NT2/D1 (cell line): ENCODE data around the gene TRABD2B.

Source experiments
- DNase-seq: peaks from one replicate; pipeline ENCODE4 v3.0.0-alpha.2; 2011; ENCODE audit warnings: low read depth, low spot score
- H3K27me3 ChIP-seq: 2 replicates; pipeline ENCODE4 v1.6.0; 2011; ENCODE audit warnings: mild to moderate bottlenecking; ENCODE audit not compliant: insufficient read length, insufficient read depth
- H3K36me3 ChIP-seq: 2 replicates; pipeline ENCODE4 v1.6.1; 2011; ENCODE audit warnings: mild to moderate bottlenecking, low read length, mixed read lengths; ENCODE audit not compliant: insufficient read depth, insufficient read length
- H3K4me1 ChIP-seq: 2 replicates; pipeline ENCODE4 v1.5.1; 2011; ENCODE audit not compliant: insufficient read depth, insufficient read length
- H3K4me3 ChIP-seq: 2 replicates; pipeline ENCODE4 v1.5.1; 2011; ENCODE audit warnings: low read depth; ENCODE audit not compliant: insufficient read length
- H3K9ac ChIP-seq: 2 replicates; pipeline ENCODE4 v1.6.0; 2011; ENCODE audit warnings: low read depth; ENCODE audit not compliant: insufficient read length
- H3K9me3 ChIP-seq: 2 replicates; pipeline ENCODE4 v1.5.1; 2011; ENCODE audit warnings: mild to moderate bottlenecking, low read length; ENCODE audit not compliant: insufficient read depth
- SUZ12 ChIP-seq: IDR thresholded peaks from 2 replicates; pipeline ENCODE4 v1.6.1; 2011; ENCODE audit not compliant: insufficient read length, insufficient read depth; ENCODE audit errors: extremely low read depth
- YY1 ChIP-seq: IDR thresholded peaks from 2 replicates; pipeline ENCODE4 v1.6.1; 2011; ENCODE audit not compliant: insufficient read length, insufficient read depth
- ZNF274 ChIP-seq: IDR thresholded peaks from 2 replicates; pipeline ENCODE4 v1.6.1; 2011; ENCODE audit warnings: mild to moderate bottlenecking, low read depth, low read length

TRABD2B gene

GRCh38 chr1:47759936-47760629 lies 237.1 kb downstream of the TRABD2B start:
- Histone ChIP-seq H3K9me3 (no peaks in the 10 kb centered on the region), H3K4me1 (peaks cover 14% of the 10 kb centered on the region), H3K4me3 (no peak overlapping the region), H3K27me3 (peaks cover 9% of the 10 kb centered on the region), H3K9ac (no peak overlapping the region), H3K36me3 (no peaks in the 10 kb centered on the region)
- TF ChIP-seq SUZ12 = no peak
- no peak for TF ChIP-seq YY1
- no peak for TF ChIP-seq ZNF274
- no peak for DNase-seq

- H3K4me3 ChIP-seq = no peak overlapping the region
- H3K9me3 ChIP-seq = no peaks in the 10 kb centered on the region
- H3K36me3 ChIP-seq = no peaks in the 10 kb centered on the region
- H3K4me1 ChIP-seq = peaks cover 14% of the 10 kb centered on the region
- TF ChIP-seq YY1 (no peak), SUZ12 (no peak), ZNF274 (no peak)
- no peak overlapping the region for H3K9ac ChIP-seq
- H3K27me3 ChIP-seq = peaks cover 9% of the 10 kb centered on the region
- DNase-seq = no peak
Observed at GRCh38 chr1:47759251-47759935, 237.8 kb downstream of the TRABD2B start.

GRCh38 chr1:47758341-47759250 lies 238.6 kb downstream of the TRABD2B start:
- Histone ChIP-seq H3K27me3 (peaks cover 9% of the 10 kb centered on the region), H3K4me3 (no peak overlapping the region), H3K36me3 (no peaks in the 10 kb centered on the region), H3K9ac (no peak overlapping the region), H3K4me1 (peaks cover 14% of the 10 kb centered on the region), H3K9me3 (no peaks in the 10 kb centered on the region)
- TF ChIP-seq SUZ12 = no peak
- no peak for TF ChIP-seq YY1
- TF ChIP-seq ZNF274 = no peak
- DNase-seq = no peak

GRCh38 chr1:47757226-47757975 lies 239.8 kb downstream of the TRABD2B start:
- H3K9ac ChIP-seq = no peak overlapping the region
- no peaks in the 10 kb centered on the region for H3K36me3 ChIP-seq
- no peak for DNase-seq
- no peak overlapping the region for H3K4me3 ChIP-seq
- peaks cover 9% of the 10 kb centered on the region for H3K27me3 ChIP-seq
- peaks cover 16% of the 10 kb centered on the region for H3K4me1 ChIP-seq
- H3K9me3 ChIP-seq = no peaks in the 10 kb centered on the region
- TF ChIP-seq ZNF274 (no peak), SUZ12 (no peak), YY1 (no peak)

- Histone ChIP-seq H3K4me1 (peaks cover 24% of the 10 kb centered on the region), H3K36me3 (no peaks in the 10 kb centered on the region), H3K4me3 (no peak overlapping the region), H3K27me3 (peaks cover 4% of the 10 kb centered on the region), H3K9ac (no peak overlapping the region), H3K9me3 (no peaks in the 10 kb centered on the region)
- no peak for TF ChIP-seq YY1
- no peak for TF ChIP-seq SUZ12
- no peak for TF ChIP-seq ZNF274
- DNase-seq = no peak
Observed at GRCh38 chr1:47756411-47756810, 240.8 kb downstream of the TRABD2B start.

- no peak for TF ChIP-seq YY1
- TF ChIP-seq ZNF274 = no peak
- no peak for TF ChIP-seq SUZ12
- no peak for DNase-seq
- no peaks in the 10 kb centered on the region for H3K36me3 ChIP-seq
- H3K4me3 ChIP-seq = no peak overlapping the region
- peaks cover 24% of the 10 kb centered on the region for H3K4me1 ChIP-seq
- H3K27me3 ChIP-seq = peaks cover 4% of the 10 kb centered on the region
- H3K9me3 ChIP-seq = no peaks in the 10 kb centered on the region
- H3K9ac ChIP-seq = no peak overlapping the region
Observed at GRCh38 chr1:47756006-47756405, 241.2 kb downstream of the TRABD2B start.
